ENCODE data around the gene USP15.

DNA sequence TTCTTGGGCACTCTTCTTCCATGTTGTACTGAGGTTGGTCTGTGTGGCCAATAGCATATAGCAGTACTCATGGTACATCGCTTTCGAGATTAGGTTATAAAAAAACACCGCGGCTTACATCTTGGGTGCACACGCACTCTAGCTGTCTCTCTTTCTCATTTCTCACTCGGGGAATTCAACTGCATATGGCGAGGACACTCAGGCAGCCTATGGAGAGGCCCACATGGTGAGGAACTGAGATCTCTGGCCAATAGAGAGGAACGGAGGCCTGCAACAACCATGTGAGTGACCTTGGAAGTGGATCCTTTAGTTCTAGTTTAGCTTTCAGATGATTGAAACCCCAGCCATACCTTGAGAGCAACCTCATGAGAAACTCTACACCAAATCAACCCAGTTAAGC is 45.6 kb downstream of the USP15 start:
- TF ChIP-seq EZH2phosphoT487 (IDR thresholded peaks at IDR 0.05; ENCODE audit: low read depth, severe bottlenecking, unreplicated experiment) (no peak), EZH2 (IDR thresholded peaks at IDR 0.05; ENCODE audit: borderline replicate concordance) (no peak), CTCF (IDR thresholded peaks at IDR 0.05; ENCODE audit: poor library complexity) (no peak)
